LoVo (cell line): ENCODE measurements around the gene PACS2.

Source experiments
- DNase-seq: peaks from one replicate; pipeline ENCODE4 v3.0.0-alpha.2; 2016; ENCODE audit warnings: low spot score

PACS2 gene

DNA sequence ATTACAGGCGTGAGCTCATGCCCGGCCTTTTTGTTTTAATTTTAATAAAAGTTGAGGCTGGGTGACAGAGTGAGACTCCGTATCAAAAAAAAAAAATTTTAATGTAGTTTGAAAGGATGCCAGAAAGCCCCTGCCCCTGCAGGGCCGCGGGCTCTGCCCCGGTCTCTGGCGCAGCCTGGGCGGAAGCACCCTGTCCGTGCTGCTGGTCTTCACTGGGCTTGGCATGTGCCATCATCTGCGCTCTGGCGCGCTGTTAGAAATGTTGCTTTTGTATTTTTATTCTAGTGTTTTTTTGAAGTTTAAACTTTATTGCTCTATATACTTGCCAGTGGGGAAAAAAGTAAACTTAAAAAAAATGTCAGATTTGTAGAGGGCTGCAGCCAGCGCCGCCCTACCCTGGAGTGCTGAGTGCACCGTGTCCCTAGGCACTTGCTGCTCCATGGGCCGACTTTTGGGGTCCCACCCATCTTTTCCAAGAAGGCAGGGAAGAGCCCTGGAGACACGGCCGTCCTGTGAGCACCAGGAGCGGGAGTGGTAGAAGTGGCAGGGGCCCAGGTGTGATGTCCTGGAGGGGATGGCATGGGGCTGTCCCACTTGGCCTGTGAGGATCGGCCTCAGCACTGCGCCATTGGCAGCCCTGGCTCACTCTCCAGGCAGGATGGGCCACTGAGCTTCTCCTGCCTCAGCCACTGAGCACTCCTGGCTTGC lies 109.1 kb downstream of the PACS2 start:
- DNase-seq, result no peak

DNA sequence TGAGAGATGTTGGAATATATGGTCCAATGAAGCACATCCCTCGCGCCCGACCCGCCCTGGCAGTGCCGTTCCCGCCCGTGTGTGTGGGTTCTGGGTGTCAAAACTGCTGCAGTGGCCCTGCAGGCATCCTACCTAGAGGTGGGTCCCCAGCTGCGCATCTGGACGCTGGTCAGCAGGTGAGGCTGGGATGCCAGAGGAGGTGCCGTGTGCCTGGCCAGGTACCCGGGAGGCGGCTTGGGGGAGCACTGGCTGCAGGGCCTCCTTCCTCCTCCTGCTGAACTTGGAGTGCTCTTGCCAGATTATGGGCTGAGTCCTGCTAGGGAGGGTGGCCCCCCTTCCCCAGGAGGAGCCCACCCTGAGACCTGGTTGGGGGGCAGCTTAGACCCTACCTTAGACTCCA lies 110.3 kb downstream of the PACS2 start:
- DNase-seq, result no peak

DNA sequence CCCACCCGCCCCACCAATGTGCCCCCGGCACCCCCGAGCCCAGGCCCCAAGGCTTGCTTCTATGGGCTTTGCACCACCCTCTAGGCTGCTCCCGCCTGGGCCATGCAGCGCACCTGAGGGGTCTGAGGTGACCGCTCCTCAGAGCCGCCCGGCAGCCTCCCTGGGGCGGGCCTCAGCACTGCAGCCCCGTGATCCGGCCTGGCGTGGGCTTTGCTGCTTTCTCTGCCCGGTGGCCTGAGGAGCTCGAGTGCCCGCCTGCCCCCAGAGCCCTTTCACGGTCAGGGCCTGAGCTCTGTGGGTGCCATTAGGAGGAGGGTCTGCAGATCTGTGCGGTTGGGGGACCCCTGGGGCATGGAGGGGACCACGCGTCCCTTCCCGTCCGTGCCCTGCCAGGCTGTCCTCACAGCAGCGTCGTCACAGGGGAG lies 111.3 kb downstream of the PACS2 start:
- DNase-seq, result no peak

DNA sequence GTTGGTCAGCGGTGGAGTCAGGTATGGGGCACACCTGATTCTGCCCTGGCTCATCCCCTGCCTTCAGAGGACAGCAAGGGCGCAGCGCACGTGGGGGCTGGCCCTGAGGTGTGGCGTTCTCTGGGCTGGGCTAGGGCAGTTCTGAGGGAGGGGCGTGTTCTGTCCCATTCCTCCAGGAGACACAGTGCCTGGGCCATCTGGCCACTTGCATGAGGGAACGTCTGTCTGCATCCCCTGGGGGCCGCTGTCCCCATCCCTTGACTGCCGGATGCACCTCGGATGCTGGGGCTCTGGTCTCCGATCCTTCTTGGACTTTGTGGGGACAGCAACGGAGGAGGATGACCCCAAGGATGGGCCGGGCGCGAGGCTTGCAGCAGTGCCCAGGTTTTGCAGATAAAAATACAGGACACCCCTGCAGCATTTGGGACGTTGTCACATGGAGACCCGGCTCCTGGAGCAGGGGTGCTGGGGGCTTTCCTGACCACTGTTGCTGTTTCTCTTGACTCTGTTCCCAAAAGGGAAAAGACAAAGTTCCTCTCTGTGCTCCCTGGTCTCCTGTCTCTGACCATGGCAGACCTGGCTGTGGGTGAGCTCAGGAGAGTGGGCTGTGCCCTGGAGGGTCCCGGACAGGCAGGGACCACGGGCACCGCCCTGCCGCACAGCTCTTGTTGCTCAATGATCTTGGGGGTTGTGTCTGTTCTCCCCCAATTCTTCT lies 112.0 kb downstream of the PACS2 start:
- no peak for DNase-seq

DNA sequence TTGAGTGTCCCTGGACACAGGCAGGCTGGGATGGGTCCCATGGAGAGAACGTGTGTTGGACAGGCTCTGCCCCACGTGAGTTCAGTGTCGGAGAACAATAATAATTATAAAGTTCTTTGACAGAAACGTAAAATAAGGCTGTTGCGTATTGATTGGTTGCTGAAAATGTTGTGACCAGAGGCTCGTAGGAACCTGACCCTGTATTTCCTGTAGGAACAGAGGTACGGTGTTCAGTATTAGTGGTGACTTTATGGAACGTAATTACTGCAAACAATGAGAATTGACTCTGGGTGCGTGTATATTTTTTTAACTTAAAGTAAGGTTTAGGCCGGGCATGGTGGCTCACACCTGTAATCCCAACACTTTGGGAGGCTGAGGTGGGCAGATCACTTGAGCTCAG lies 112.9 kb downstream of the PACS2 start:
- DNase-seq, result no peak

DNA sequence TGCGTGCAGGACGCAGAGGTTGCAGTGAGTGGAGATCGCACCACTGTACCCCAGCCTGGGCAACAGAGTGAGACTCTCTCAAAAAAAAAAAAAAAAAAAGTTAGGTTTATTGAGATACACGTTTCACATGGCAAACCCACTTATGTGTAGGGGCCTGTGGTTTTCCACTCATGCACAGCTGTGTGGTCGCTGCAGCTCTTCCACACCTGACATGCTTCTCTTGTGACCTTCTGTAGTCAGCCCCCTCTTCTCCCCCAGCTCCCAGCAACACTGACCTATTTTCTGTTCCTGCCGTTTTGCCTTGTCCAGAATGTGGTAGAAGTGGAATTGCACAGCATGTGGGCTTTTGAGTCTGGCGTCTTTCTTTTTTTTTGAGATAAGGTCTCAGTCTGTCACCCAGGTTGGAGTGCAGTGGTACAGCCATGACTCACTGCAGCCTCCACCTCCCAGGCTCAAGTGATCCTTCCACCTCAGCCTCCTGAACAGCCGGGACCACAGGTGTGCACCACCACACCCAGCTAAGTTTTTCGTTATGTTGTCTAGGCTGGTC lies 113.5 kb downstream of the PACS2 start:
- no peak for DNase-seq

DNA sequence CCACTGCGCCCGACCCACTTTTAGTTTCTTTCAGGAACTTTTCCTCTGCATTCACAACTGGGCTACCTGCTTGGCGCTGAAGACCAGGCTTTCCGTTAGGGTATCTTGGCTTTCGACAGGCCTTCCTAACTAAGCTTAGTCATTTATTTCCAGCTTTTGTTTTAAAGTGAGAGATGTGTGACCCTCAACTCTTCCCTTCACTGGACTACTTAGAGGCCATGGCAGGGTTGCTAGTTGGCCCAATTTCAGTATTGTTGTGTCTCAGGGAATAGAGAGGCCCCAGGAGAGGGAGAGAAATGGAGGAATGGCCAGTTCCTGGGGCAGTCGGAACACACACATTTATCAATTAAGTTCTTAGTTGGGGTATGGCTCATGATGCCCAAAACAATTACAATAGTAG lies 115.5 kb downstream of the PACS2 start:
- no peak for DNase-seq

DNA sequence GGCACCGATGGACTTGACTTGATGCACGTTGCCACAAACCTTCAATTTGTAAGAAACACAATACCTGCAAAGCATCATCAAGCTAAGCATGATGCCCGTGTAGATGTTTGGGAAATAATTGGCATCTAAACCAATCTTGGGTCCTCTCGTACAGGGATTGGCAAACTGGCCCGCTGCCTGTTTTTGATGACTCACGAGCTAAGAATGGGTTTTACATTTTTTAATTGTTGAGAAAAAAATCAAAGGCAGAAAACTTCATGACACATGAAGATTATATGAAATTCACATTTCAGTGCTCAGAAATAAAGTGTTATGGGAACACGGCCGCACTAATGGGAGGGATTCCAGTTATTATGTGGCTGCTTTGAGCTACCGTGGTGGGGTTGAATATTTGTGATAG lies 116.0 kb downstream of the PACS2 start:
- peak; percentile 60 for DNase-seq

DNA sequence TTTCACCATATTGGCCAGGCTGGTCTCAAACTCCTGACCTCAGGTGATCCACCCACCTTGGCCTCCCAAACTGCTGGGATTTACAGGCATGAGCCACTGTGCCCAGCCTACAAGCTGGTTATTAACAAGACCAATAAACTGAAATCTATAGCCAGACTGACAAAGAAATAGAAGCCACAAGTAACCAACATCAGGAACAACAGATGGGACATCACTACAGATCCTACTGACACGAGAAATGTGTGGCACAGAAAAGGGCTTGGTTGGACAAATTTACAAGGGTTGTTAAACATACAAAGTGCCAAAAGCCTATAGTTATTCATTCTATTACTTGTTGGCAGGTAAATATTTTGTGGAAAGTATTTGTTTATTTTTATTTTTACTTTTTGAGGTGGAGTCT lies 116.7 kb downstream of the PACS2 start:
- no peak for DNase-seq

DNA sequence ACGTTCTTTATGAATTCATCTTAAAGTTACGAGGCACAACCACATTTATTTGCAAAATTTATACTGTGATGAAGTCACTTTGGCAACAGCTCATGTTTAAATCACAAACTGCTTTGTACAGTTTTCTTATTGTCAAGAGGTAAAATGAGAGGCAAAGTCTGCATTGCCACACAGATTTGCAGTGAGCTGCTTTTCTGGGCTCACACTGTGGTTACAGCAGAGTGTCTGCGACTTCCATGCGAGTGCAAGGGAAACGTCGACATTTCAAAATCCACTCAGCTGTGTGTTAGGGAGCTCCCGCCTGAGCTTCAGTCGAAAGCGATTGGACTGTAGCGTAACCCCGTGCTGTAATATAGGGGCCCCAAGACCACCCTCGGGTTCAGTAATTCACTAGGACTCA lies 118.1 kb downstream of the PACS2 start:
- DNase-seq, result no peak

DNA sequence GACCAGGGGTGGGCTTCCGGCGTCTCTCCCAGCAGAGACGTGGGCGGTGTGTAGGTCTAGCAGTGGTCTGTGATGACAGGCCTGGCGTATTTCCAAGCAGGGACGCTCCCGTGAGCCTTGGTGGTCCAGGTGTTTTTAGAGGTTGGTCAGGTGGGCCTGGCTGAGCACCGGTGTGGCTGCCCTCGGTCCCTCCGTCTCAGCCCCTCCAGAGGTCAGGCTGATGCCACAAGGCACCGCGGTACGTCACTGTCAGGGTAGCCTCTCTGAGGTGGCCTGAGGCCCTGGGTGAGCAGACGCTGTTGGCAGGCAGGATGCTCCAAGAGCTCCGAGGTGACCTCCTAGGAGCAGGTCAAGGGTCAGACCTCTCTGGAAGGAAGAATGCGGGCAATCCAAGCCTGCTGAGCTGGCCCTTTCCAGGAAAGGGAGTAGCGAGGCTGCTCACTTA lies 118.6 kb downstream of the PACS2 start:
- no peak for DNase-seq

DNA sequence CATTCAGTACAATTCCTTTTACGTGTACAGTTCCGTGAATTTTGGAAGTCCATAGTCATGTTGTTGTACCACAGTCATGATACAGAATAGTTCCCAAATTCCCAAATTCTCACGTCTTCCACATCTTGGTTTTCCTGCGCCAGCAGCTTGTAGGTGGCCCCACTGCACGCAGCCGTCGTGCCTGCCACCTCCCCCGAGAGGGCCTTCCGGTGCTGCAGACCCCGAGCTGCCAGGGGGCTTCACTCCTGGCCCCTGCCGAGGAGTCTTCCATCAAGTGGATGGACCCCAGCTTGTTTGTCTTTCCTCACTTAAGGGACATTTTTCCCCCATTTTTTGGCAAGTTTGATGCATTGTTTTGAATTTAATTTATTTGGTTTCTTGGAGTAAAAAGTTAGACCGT lies 121.9 kb downstream of the PACS2 start:
- no peak for DNase-seq

DNA sequence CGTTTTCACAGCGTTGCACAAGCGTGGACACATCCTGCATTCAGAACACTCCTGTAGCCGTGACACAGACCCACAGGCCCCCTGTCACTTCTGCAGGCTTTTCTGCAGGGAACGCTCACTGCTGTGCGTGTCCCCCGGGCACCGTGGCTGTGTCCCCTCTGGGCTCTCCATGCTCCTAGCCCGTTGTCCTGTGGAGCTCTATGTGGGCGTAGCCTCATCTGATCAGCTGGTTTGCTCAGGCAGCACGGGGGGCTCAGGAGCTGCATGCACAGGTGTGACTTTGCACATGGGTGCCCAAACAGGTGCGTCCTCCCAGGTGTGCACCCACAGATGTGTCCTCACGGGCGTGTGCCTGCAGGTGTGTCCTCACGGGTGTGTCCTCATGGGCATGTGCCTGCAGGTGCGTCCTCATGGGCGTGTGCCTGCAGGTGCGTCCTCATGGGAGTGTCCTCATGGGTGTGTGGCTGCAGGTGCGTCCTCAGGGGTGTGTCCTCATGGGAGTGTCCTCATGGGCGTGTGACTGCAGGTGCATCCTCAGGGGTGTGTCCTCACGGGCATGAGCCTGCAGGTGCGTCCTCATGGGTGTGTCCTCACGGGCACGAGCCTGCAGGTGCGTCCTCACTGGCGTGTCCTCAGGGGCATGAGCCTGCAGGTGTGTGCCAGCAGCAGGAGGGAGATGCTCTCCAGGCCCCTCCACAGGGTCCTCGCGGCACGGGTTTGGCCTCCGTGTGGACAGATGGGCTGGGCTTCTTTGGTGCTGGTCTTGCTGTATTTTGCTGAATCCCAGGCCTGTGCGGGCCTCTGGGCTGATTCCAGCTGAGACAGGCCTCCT lies 122.6 kb downstream of the PACS2 start:
- no peak for DNase-seq

DNA sequence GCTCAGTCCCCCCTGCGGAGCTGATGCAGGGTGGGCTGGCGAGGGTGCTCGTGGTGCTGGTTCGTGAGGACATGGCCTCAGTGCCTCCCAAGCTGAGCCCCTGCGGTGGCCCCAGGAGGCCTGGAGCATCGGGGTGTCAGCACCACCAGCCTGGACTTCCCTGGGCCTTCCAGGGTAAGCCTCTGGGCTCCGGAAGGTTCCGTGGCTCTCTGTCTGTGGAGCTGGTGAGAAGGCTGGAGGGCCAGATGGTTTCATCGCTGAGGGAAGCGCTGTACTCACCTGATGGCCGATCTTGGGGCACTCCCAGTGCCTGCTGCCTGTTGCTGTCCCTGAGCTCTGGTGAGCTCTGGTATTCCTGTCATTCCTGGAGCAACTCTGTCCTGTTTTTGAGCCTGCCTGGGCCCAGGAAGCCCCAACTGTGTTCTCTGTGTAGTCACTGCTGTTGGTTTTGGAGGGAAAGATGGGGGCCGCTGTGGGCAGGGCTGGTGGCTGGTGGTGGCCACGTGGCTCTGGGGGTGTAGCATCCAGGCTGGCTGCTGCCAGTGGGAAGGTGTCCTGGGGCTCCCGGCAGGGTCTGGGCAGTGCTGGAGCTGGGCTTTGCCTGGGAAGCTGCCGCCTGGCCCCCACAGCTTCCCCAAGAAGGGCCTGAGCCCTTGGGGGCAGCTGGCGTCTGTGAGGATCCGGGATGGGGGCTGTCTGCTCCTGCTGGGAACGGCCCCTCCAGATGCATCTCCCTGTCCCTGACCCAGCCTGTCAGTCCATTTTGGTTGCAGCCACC lies 123.4 kb downstream of the PACS2 start:
- no peak for DNase-seq

DNA sequence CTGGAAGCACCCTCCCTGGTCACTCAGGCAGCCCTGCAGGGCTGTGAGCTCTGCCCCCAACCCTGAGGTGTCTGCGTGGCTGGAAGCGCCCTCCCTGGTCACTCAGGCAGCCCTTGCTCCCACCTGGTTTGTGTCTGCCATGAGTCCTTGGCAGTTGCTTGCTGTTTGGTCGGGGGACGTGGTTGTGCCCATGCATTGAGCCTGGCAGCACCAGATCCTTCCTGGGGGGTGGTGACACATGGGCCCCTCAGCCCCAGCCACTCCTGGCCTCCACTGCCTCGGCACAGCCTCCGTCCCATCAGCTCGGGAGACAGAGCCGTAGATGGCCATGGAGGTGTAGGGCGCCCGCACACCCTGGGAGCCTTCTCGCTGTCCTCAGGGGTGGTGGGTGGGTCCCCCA lies 124.6 kb downstream of the PACS2 start:
- DNase-seq, result no peak

DNA sequence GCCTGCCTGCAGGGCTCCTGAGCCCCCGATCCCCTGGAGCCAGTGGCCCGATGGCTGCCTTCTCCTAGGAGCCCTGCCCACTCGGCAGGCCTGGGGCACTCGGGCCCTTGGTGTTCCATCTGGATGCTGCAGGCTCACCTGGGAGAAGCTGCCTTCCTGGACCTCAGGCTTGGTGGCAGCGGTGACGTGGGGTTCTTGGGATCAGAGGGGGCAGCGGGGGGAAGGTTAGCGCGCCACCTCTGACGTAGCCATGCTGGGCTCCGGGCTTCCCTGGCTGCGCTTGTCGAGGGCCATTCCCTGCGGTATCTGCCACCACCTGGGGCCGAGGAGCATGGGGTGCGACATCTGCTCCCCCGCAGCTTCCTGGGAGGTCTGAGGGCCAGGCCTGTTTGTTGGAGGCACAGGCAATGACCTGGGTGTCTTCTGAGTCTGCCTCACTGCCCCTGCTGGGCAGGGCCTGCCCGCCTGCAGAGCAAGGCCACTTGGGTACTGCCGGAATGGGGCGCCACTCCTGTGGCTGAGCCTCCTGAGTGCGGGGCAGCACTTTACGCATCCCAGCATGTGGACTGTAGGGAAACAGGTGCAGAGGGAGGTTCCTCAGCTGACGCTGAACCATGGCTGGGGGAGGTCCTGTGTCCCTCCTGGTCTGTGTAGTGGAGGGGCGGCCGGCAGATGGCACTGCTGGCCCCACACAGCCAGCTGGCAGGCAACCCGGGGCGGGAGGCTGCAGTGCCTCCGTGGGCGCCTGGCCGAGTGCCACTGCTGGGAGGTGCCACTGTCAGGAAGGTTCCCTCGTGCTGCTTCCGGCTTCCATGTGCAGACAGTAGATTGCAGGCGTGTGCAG lies 125.4 kb downstream of the PACS2 start:
- DNase-seq, result no peak

DNA sequence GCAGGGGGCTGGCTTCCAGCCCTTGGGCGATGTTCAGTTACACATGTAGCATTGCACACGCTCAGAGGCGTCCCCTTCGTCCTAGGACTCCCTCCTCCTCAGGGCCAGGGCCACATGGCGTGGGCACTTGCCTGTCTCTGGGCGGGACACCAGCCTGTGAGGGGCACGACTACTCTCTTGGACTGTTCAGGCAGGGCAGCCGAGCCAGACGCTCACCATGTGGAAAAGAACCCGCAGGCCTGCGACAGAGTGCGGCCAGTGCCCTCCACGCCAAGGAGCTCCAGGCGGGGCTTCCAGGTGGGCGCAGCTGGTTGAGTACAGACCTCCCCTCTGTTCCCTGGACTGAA lies 126.0 kb downstream of the PACS2 start:
- no peak for DNase-seq

DNA sequence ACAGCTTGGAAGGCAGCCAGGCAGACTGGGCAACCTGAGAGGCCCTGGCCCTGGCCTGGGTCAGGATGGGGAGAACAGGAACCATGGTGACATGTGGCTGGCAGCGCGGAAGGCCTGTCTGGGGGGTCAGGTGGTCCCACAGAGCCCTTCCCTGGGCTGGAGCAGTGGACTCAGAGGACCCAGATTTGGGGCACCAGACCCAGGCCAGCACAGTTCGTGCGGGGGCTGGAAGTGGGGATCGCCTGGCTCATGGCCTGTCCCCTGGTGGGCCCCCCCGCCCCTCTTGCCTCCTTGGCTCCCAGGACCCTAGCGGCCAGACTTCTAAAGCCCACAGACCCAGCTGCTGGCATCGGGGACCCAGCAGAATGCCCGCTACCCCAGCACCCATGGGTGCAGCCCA lies 126.4 kb downstream of the PACS2 start:
- no peak for DNase-seq

DNA sequence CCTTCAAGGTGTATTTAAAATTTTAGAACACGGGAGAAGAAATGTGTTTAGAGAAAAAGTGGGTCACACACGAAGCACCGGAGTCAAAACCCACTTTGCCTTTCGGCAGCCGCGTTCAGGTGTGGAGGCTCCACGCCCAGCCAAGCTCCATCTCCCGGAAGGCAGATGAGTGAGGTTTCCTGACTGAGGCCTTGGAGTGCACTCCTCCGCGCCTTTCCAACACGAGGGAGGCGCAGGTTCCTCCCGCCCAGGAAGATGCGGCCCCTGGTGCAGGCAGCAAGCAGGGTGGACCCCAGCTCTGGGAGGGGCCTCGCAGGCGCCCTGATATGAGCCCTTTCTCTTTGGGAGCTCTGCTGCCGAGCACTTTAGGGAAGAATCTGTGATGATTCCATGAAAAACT lies 127.6 kb downstream of the PACS2 start:
- no peak for DNase-seq

DNA sequence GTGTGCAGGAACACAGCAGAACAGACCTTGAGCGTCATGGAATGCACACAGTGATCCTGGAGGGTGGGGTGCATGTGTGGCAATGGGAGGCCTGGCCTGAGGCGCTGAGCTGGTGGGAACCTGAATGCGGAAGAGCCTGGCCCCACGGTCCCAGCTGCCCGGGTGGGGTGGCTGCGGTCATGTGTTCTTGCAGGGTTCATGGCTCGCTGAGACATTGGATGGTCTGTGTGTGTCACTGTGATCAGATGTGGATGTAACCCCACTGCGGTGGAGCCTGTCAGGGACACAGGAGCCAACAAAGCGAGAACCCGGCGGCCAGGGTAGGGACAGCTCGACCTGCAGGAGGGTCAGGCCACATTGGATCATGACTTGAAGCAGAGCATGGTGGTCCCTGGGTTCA lies 128.3 kb downstream of the PACS2 start:
- DNase-seq, result no peak

DNA sequence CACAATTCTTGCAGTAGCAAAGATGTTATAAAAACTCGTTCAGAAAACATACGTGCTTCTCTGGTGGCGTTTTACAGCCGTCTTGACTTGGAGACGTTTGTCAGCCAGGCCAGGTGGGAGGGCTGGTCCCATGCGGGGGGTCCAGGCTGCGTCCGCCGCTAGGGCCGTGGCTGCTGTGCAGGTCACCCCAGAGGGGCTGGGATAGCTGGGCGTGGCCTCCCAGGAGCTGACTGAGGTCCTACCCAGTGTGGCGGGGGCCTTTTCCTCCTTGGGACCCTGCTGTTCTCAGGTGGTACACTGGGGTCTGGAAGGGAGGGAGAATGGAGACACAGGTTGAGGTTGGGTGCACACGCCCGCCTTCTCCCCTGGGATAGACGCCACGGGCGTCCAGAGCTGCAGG lies 130.3 kb downstream of the PACS2 start:
- DNase-seq, result no peak
